Measurements from ENCODE around the gene NFATC4. TPM values are rescaled to one million over a fixed set of nuclear protein-coding genes. Genes with fewer than 3 reads are reported as not detected.

NFATC4 gene
- total RNA-seq, 1 experiment from 2014 or later, result 7.6 TPM

- Histone ChIP-seq H3K4me1 (ENCODE audit: control insufficient read depth in 1 of 2, insufficient read depth in 2 of 2, low read length in 2 of 2) (peaks cover 20 to 29% of the 10 kb centered on the region in 2 experiments), H3K36me3 (ENCODE audit: control insufficient read depth in 1 of 2, insufficient read depth in 2 of 2, low read length in 2 of 2) (no peaks in the 10 kb centered on the region), H2AFZ (ENCODE audit: low read depth, low read length, poor library complexity, severe bottlenecking) (no peak overlapping the region), H3K9me2 (ENCODE audit: insufficient read depth) (no peaks in the 10 kb centered on the region), H3K79me2 (ENCODE audit: insufficient read depth, low read length) (no peaks in the 10 kb centered on the region), H3K9me3 (ENCODE audit: control insufficient read depth in 1 of 2, insufficient read depth in 1 of 2, low read depth in 1 of 2, low read length in 2 of 2) (no peaks in the 10 kb centered on the region), H3K4me2 (ENCODE audit: low read length) (no peak overlapping the region), H3K9ac (ENCODE audit: low read length) (no peak overlapping the region), H3K4me3 (replicated peaks in 1 of 2; ENCODE audit: low read depth in 1 of 2, low read length in 2 of 2) (no peak overlapping the region), H3K27ac (ENCODE audit: low read depth, low read length) (no peak overlapping the region), H3K27me3 (ENCODE audit: insufficient read depth, low read length) (no peaks in the 10 kb centered on the region), H4K20me1 (ENCODE audit: insufficient read depth) (no peaks in the 10 kb centered on the region)
- DNase-seq (ENCODE audit: low read depth, low spot score) (no peak), ATAC-seq (no peak)
- ChIA-PET RAD21 (ENCODE audit: low non-redundant PET in 1 of 2, low total read pairs in 2 of 2, uncharacterized antibody in 2 of 2, unreplicated experiment in 2 of 2) (no interaction called here), POLR2A (no interaction called here), CTCF (no interaction called here)
- intact Hi-C loops (cut with micrococcal nuclease), result no loop called here
- no TSS peak for BruUV-seq (replicated peaks)
- TF ChIP-seq, protein P1, sequence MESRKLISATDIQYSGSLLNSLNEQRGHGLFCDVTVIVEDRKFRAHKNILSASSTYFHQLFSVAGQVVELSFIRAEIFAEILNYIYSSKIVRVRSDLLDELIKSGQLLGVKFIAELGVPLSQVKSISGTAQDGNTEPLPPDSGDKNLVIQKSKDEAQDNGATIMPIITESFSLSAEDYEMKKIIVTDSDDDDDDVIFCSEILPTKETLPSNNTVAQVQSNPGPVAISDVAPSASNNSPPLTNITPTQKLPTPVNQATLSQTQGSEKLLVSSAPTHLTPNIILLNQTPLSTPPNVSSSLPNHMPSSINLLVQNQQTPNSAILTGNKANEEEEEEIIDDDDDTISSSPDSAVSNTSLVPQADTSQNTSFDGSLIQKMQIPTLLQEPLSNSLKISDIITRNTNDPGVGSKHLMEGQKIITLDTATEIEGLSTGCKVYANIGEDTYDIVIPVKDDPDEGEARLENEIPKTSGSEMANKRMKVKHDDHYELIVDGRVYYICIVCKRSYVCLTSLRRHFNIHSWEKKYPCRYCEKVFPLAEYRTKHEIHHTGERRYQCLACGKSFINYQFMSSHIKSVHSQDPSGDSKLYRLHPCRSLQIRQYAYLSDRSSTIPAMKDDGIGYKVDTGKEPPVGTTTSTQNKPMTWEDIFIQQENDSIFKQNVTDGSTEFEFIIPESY (IDR thresholded peaks at IDR 0.05; ENCODE audit: extremely low read depth, insufficient replicate concordance, low read length), result no peak
- TF ChIP-seq FOSL1 (IDR thresholded peaks at IDR 0.05; ENCODE audit: low read depth) (no peak), EZH2phosphoT487 (IDR thresholded peaks at IDR 0.05; ENCODE audit: borderline replicate concordance) (no peak), SRF (IDR thresholded peaks at IDR 0.05; ENCODE audit: low read depth) (no peak), POLR2A (IDR thresholded peaks at IDR 0.05; ENCODE audit: borderline replicate concordance, extremely low read depth, insufficient read depth, insufficient read length) (no peak), ZNF274 (IDR thresholded peaks at IDR 0.05; ENCODE audit: low read depth, low read length) (no peak), ZFX (IDR thresholded peaks at IDR 0.05) (no peak), EZH2 (IDR thresholded peaks at IDR 0.05) (no peak), SP1 (IDR thresholded peaks at IDR 0.05; ENCODE audit: low read depth) (no peak)
- TF ChIP-seq, protein P2, sequence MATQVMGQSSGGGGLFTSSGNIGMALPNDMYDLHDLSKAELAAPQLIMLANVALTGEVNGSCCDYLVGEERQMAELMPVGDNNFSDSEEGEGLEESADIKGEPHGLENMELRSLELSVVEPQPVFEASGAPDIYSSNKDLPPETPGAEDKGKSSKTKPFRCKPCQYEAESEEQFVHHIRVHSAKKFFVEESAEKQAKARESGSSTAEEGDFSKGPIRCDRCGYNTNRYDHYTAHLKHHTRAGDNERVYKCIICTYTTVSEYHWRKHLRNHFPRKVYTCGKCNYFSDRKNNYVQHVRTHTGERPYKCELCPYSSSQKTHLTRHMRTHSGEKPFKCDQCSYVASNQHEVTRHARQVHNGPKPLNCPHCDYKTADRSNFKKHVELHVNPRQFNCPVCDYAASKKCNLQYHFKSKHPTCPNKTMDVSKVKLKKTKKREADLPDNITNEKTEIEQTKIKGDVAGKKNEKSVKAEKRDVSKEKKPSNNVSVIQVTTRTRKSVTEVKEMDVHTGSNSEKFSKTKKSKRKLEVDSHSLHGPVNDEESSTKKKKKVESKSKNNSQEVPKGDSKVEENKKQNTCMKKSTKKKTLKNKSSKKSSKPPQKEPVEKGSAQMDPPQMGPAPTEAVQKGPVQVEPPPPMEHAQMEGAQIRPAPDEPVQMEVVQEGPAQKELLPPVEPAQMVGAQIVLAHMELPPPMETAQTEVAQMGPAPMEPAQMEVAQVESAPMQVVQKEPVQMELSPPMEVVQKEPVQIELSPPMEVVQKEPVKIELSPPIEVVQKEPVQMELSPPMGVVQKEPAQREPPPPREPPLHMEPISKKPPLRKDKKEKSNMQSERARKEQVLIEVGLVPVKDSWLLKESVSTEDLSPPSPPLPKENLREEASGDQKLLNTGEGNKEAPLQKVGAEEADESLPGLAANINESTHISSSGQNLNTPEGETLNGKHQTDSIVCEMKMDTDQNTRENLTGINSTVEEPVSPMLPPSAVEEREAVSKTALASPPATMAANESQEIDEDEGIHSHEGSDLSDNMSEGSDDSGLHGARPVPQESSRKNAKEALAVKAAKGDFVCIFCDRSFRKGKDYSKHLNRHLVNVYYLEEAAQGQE (IDR thresholded peaks at IDR 0.05; ENCODE audit: low read depth), result no peak
- TF ChIP-seq, protein P3, sequence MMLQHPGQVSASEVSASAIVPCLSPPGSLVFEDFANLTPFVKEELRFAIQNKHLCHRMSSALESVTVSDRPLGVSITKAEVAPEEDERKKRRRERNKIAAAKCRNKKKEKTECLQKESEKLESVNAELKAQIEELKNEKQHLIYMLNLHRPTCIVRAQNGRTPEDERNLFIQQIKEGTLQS (IDR thresholded peaks at IDR 0.05), result no peak
Measured at GRCh38 chr14:24395609-24396582, 27.9 kb downstream of the NFATC4 start.
